HEK293 (cell line): ENCODE measurements around the gene CCDC27.
"Not testable (repeated sequence)": the region's sequence is repeated elsewhere in the genome, so short reads cannot be mapped to it uniquely, and the experiment has no call there.

ENCODE experiments used
- CTCF ChIA-PET: fragments of 350-600 bp; formaldehyde crosslinking; extraction: SDS; loops from one replicate; lab custom pipeline; 2021; ENCODE audit warnings: antibody characterized with exemption; lab: Yijun Ruan, JAX
- POLR2A ChIA-PET: fragments of 300-600 bp; formaldehyde crosslinking; extraction: SDS; loops from one replicate; lab custom pipeline; 2020; ENCODE audit warnings: antibody characterized with exemption, inconsistent platforms; lab: Yijun Ruan, JAX
- H3K27ac ChIP-seq: fragments of 200-500 bp; sonication (Bioruptor generic); 2 replicates; pipeline ENCODE4 v1.5.1; 2014; ENCODE audit warnings: low read depth, low read length, control low read depth, inconsistent platforms; ENCODE audit errors: extremely low read depth
- H3K36me3 ChIP-seq, 2 experiments: fragments of 200-500 bp in 1 of 2; sonication (Bioruptor generic) in 1 of 2; 1 replicate in 1 of 2; 2 replicates in 1 of 2; pipeline ENCODE4 v1.5.1; 2014 to 2017; ENCODE audit warnings: inconsistent platforms in 2 of 2, low read length in 2 of 2; ENCODE audit not compliant: control insufficient read depth in 2 of 2, insufficient read depth in 1 of 2
- H3K4me1 ChIP-seq: fragments of 200-500 bp; sonication (Bioruptor generic); 2 replicates; pipeline ENCODE4 v1.5.1; 2014; ENCODE audit warnings: mild to moderate bottlenecking, low read length, inconsistent platforms; ENCODE audit not compliant: control insufficient read depth, insufficient read depth
- H3K4me3 ChIP-seq: 2 replicates; pipeline ENCODE4 v1.5.1; 2011; ENCODE audit warnings: low read depth, mild to moderate bottlenecking, control low read depth, low read length, moderate library complexity
- H3K9me3 ChIP-seq: fragments of 200-500 bp; sonication (Bioruptor generic); 2 replicates; pipeline ENCODE4 v1.5.1; 2014; ENCODE audit warnings: low read depth, low read length, inconsistent platforms; ENCODE audit not compliant: control insufficient read depth, insufficient read depth
- EGR2 ChIP-seq: fragments of 450-650 bp; formaldehyde crosslinking; IDR thresholded peaks from 2 replicates; pipeline ENCODE4 v1.5.1; 2016; ENCODE audit warnings: low read depth, missing biosample characterization, missing genetic modification characterization
- GLIS1 ChIP-seq: fragments of 450-650 bp; formaldehyde crosslinking; IDR thresholded peaks from 2 replicates; pipeline ENCODE4 v1.5.1; 2016; ENCODE audit warnings: missing biosample characterization, missing genetic modification characterization
- GLIS2 ChIP-seq: fragments of 450-650 bp; formaldehyde crosslinking; IDR thresholded peaks from 2 replicates; pipeline ENCODE4 v1.5.1; 2016; ENCODE audit warnings: missing biosample characterization, missing genetic modification characterization
- KLF10 ChIP-seq: fragments of 450-650 bp; IDR thresholded peaks from 2 replicates; pipeline ENCODE4 v1.5.1; 2018; ENCODE audit warnings: missing biosample characterization, mild to moderate bottlenecking, missing genetic modification characterization
- KLF8 ChIP-seq: fragments of 450-650 bp; formaldehyde crosslinking; IDR thresholded peaks from 2 replicates; pipeline ENCODE4 v1.5.1; 2016; ENCODE audit warnings: missing biosample characterization, missing genetic modification characterization
- MZF1 ChIP-seq: fragments of 450-650 bp; formaldehyde crosslinking; IDR thresholded peaks from 2 replicates; pipeline ENCODE4 v1.5.1; 2017; ENCODE audit warnings: missing biosample characterization, missing genetic modification characterization, borderline replicate concordance
- SALL2 ChIP-seq: fragments of 450-650 bp; formaldehyde crosslinking; IDR thresholded peaks from 2 replicates; pipeline ENCODE4 v1.5.0; 2017; ENCODE audit warnings: missing biosample characterization, mild to moderate bottlenecking, missing genetic modification characterization, borderline replicate concordance
- ZBTB48 ChIP-seq: fragments of 450-650 bp; formaldehyde crosslinking; IDR thresholded peaks from 2 replicates; pipeline ENCODE4 v1.5.1; 2016; ENCODE audit warnings: missing biosample characterization, missing genetic modification characterization
- ZBTB8A ChIP-seq: fragments of 450-650 bp; formaldehyde crosslinking; IDR thresholded peaks from 2 replicates; pipeline ENCODE4 v1.5.1; 2016; ENCODE audit warnings: missing biosample characterization, missing genetic modification characterization
- ZFHX2 ChIP-seq: fragments of 450-650 bp; formaldehyde crosslinking; conservative IDR thresholded peaks from 2 replicates; pipeline ENCODE4 v1.5.1; 2016; ENCODE audit warnings: missing biosample characterization, missing genetic modification characterization
- ZNF10 ChIP-seq: fragments of 450-650 bp; formaldehyde crosslinking; IDR thresholded peaks from 2 replicates; pipeline ENCODE4 v1.5.1; 2017; ENCODE audit warnings: missing biosample characterization, missing genetic modification characterization
- ZNF366 ChIP-seq: fragments of 450-650 bp; formaldehyde crosslinking; conservative IDR thresholded peaks from 2 replicates; pipeline ENCODE4 v1.5.1; 2016; ENCODE audit warnings: missing biosample characterization, missing genetic modification characterization
- ZNF670 ChIP-seq: fragments of 450-650 bp; formaldehyde crosslinking; IDR thresholded peaks from 2 replicates; pipeline ENCODE4 v1.5.1; 2016; ENCODE audit warnings: missing biosample characterization, missing genetic modification characterization, low read depth
- ZNF843 ChIP-seq: fragments of 450-650 bp; formaldehyde crosslinking; IDR thresholded peaks from 2 replicates; pipeline ENCODE4 v1.5.1; 2016; ENCODE audit warnings: missing biosample characterization, missing genetic modification characterization
- TF ChIP-seq, protein P1 (sequence below): fragments of 450-650 bp; formaldehyde crosslinking; IDR thresholded peaks from 2 replicates; pipeline ENCODE4 v1.5.1; 2017; ENCODE audit warnings: missing biosample characterization, missing genetic modification characterization
- TF ChIP-seq, protein P2 (sequence below): fragments of 450-650 bp; formaldehyde crosslinking; IDR thresholded peaks from 2 replicates; pipeline ENCODE4 v1.5.1; 2016; ENCODE audit warnings: missing biosample characterization, missing genetic modification characterization
- TF ChIP-seq, protein P3 (sequence below): fragments of 450-650 bp; formaldehyde crosslinking; IDR thresholded peaks from 2 replicates; pipeline ENCODE4 v1.5.1; 2016; ENCODE audit warnings: missing biosample characterization, missing genetic modification characterization
- TF ChIP-seq, protein P4 (sequence below): fragments of 450-650 bp; formaldehyde crosslinking; IDR thresholded peaks from 2 replicates; pipeline ENCODE4 v1.5.1; 2016; ENCODE audit warnings: missing biosample characterization, missing genetic modification characterization, borderline replicate concordance

Gene CCDC27

DNA sequence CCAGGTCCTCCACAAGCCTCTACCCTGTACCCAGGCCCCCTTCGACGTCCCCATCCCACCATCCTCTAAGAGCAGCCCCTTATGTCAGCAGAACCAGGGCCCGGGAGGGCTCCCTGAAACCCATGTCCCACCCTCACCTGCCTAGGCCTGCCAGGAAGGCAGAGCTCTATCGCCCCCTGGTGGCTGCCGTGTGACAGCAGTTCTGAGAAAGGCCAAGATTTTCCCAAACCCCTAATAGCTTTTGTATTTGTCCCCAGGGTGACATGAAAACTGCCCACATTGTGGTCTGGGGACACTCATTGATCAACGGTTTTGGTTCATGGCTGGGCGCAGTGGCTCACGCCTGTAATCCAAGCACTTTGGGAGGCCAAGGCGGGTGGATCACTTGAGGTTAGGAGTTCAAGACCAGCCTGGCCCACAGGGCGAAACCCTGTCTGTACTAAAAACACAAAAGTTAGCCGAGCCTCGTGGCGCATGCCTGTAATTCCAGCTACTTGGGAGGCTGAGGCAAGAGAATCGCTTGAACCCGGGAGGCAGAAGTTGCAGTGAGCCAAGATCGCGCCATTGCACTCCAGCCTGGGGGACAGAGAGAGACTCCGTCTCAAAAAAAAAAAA lies 27.7 kb upstream of the CCDC27 start:
- H3K36me3 ChIP-seq = peaks cover 0 to 41% of the 10 kb centered on the region in 2 experiments; a peak in 1 of 3 replicates
- CTCF ChIA-PET = interaction anchor here (0.5 to 2.1 kb wide), 39 partner anchors 9 to 1620 kb away, joined by 3 to 11 read pairs (median 4); partner anchors contain the start of gene TP73
- H3K9me3 ChIP-seq = not testable (repeated sequence)
- POLR2A ChIA-PET = interaction anchor here (1.0 kb wide), 1 partner anchor 9 kb away, joined by 4 read pairs; no protein-coding TSS in a partner anchor
- peak; percentile 30; the same call in 1 of the 2 replicates for TF ChIP-seq ZBTB8A (tag by site-specific recombination)
- peak; percentile 78 for TF ChIP-seq ZNF10
- TF ChIP-seq, protein P1, sequence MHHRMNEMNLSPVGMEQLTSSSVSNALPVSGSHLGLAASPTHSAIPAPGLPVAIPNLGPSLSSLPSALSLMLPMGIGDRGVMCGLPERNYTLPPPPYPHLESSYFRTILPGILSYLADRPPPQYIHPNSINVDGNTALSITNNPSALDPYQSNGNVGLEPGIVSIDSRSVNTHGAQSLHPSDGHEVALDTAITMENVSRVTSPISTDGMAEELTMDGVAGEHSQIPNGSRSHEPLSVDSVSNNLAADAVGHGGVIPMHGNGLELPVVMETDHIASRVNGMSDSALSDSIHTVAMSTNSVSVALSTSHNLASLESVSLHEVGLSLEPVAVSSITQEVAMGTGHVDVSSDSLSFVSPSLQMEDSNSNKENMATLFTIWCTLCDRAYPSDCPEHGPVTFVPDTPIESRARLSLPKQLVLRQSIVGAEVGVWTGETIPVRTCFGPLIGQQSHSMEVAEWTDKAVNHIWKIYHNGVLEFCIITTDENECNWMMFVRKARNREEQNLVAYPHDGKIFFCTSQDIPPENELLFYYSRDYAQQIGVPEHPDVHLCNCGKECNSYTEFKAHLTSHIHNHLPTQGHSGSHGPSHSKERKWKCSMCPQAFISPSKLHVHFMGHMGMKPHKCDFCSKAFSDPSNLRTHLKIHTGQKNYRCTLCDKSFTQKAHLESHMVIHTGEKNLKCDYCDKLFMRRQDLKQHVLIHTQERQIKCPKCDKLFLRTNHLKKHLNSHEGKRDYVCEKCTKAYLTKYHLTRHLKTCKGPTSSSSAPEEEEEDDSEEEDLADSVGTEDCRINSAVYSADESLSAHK (tag by site-specific recombination) = 0 out of 2 replicates have a peak, but pooled peaks have one; percentile 32
- TF ChIP-seq ZBTB48 = 0 out of 2 replicates have a peak, but pooled peaks have one; percentile 18
- TF ChIP-seq, protein P2, sequence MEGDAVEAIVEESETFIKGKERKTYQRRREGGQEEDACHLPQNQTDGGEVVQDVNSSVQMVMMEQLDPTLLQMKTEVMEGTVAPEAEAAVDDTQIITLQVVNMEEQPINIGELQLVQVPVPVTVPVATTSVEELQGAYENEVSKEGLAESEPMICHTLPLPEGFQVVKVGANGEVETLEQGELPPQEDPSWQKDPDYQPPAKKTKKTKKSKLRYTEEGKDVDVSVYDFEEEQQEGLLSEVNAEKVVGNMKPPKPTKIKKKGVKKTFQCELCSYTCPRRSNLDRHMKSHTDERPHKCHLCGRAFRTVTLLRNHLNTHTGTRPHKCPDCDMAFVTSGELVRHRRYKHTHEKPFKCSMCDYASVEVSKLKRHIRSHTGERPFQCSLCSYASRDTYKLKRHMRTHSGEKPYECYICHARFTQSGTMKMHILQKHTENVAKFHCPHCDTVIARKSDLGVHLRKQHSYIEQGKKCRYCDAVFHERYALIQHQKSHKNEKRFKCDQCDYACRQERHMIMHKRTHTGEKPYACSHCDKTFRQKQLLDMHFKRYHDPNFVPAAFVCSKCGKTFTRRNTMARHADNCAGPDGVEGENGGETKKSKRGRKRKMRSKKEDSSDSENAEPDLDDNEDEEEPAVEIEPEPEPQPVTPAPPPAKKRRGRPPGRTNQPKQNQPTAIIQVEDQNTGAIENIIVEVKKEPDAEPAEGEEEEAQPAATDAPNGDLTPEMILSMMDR (tag by site-specific recombination) = peak; percentile 86
- TF ChIP-seq, all 188 proteins: peak for 5; not testable (repeated sequence) for 183
- H3K27ac ChIP-seq, H3K4me3 ChIP-seq, H3K4me1 ChIP-seq: not testable (repeated sequence)

DNA sequence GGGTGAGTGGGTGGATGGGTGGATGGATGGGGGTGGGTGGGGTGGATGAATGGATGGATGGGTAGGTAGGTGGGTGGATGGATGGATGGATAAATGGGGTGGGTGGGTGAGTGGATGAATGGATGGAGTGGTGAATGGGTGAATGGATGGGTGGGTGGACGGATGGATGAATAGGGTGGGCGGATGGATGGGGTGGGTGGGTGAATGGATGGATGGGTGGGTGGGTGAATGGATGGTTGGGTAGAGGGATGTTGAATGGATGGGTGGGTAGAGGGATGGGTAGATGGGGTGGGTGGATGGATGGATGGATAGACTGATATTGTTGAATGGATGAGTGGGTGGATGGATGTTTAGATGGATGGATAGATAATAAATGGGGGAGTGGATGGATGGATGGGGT lies 26.9 kb upstream of the CCDC27 start:
- no peaks in the 10 kb centered on the region for H3K9me3 ChIP-seq
- H3K4me3 ChIP-seq = no peak overlapping the region
- H3K36me3 ChIP-seq = peaks cover 0 to 50% of the 10 kb centered on the region in 2 experiments; a peak in 1 of 3 replicates
- H3K27ac ChIP-seq = no peak overlapping the region
- POLR2A ChIA-PET = no interaction called here
- CTCF ChIA-PET = interaction anchor here (0.9 to 2.1 kb wide), 10 partner anchors 10 to 106 kb away, joined by 3 to 10 read pairs (median 6); no protein-coding TSS in a partner anchor
- TF ChIP-seq ZFHX2 (tag by site-specific recombination) (peak; percentile 59), ZNF670 (tag by site-specific recombination) (no peak), SALL2 (tag by site-specific recombination) (no peak), EGR2 (tag by site-specific recombination) (peak; percentile 76), ZNF366 (tag by site-specific recombination) (0 out of 2 replicates have a peak, but pooled peaks have one; percentile 27), MZF1 (tag by site-specific recombination) (no peak), ZNF843 (tag by site-specific recombination) (no peak), KLF10 (tag by site-specific recombination) (no peak)
- TF ChIP-seq, protein P3, sequence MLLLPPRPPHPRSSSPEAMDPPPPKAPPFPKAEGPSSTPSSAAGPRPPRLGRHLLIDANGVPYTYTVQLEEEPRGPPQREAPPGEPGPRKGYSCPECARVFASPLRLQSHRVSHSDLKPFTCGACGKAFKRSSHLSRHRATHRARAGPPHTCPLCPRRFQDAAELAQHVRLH = no peak
- no peaks in the 10 kb centered on the region for H3K4me1 ChIP-seq

DNA sequence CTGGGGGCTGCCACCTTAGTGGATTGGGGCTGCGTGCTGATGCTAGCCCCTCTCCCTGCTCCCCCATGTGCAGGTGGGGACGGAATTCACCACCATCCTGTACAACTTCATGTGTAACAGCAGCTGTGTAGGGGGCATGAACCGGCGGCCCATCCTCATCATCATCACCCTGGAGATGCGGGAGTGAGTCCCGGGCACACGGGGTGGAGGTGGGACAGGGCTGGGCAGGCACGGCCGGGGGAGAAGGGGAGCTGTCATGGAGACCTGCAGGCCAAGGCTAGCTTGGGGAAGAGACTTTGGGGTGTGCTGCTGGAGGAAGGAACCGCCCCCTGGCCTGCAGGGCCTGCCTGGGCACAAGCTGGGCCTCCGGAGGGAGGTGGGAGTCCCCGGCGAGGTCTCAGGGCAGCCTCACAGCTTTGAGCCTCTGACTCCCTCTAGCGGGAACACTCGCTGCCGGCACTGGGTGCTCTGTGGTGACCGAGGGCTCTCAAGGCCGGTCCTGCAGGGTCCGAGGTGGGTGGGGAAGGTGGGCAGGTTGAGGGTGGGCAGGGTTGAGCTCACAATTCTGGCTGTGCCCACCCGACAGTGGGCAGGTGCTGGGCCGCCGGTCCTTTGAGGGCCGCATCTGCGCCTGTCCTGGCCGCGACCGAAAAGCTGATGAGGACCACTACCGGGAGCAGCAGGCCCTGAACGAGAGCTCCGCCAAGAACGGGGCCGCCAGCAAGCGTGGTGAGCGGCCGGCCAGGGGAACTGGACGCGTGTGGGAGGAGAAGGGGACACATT lies 25.0 kb upstream of the CCDC27 start:
- no peaks in the 10 kb centered on the region for H3K9me3 ChIP-seq
- POLR2A ChIA-PET = no interaction called here
- H3K27ac ChIP-seq = no peak overlapping the region
- TF ChIP-seq, protein P2 (tag by site-specific recombination) = peak; percentile 32
- 0 out of 2 replicates have a peak, but pooled peaks have one; percentile 46 for TF ChIP-seq GLIS2 (tag by site-specific recombination)
- TF ChIP-seq, protein P4, sequence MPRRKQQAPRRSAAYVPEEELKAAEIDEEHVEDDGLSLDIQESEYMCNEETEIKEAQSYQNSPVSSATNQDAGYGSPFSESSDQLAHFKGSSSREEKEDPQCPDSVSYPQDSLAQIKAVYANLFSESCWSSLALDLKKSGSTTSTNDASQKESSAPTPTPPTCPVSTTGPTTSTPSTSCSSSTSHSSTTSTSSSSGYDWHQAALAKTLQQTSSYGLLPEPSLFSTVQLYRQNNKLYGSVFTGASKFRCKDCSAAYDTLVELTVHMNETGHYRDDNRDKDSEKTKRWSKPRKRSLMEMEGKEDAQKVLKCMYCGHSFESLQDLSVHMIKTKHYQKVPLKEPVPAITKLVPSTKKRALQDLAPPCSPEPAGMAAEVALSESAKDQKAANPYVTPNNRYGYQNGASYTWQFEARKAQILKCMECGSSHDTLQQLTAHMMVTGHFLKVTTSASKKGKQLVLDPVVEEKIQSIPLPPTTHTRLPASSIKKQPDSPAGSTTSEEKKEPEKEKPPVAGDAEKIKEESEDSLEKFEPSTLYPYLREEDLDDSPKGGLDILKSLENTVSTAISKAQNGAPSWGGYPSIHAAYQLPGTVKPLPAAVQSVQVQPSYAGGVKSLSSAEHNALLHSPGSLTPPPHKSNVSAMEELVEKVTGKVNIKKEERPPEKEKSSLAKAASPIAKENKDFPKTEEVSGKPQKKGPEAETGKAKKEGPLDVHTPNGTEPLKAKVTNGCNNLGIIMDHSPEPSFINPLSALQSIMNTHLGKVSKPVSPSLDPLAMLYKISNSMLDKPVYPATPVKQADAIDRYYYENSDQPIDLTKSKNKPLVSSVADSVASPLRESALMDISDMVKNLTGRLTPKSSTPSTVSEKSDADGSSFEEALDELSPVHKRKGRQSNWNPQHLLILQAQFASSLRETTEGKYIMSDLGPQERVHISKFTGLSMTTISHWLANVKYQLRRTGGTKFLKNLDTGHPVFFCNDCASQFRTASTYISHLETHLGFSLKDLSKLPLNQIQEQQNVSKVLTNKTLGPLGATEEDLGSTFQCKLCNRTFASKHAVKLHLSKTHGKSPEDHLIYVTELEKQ (tag by site-specific recombination) = no peak
- TF ChIP-seq KLF8 (tag by site-specific recombination) = peak; percentile 21; the same call in 1 of the 2 replicates
- no peak for TF ChIP-seq GLIS1 (tag by site-specific recombination)
- TF ChIP-seq, all 188 proteins: peak for 3
- CTCF ChIA-PET = interaction anchor here (0.6 to 0.7 kb wide), 3 partner anchors 11 to 1475 kb away, joined by 3 to 4 read pairs (median 4); no protein-coding TSS in a partner anchor
- Histone ChIP-seq H3K36me3 (peaks cover 0 to 66% of the 10 kb centered on the region in 2 experiments; a peak in 1 of 3 replicates), H3K4me1 (no peaks in the 10 kb centered on the region), H3K4me3 (no peak overlapping the region)
